CD4-positive, alpha-beta T cell treated with Interleukin-12 subunit alpha and Interleukin-12 subunit beta, for 1 hour (primary cell): ENCODE results near the gene ARL6IP1.
A peak's percentile ranks its signal among the peaks of the same experiment; 100 is the strongest.

ENCODE experiments used
- DNase-seq: peaks from one replicate; pipeline ENCODE4 v3.0.0-alpha.2; 2020

Gene ARL6IP1

DNA sequence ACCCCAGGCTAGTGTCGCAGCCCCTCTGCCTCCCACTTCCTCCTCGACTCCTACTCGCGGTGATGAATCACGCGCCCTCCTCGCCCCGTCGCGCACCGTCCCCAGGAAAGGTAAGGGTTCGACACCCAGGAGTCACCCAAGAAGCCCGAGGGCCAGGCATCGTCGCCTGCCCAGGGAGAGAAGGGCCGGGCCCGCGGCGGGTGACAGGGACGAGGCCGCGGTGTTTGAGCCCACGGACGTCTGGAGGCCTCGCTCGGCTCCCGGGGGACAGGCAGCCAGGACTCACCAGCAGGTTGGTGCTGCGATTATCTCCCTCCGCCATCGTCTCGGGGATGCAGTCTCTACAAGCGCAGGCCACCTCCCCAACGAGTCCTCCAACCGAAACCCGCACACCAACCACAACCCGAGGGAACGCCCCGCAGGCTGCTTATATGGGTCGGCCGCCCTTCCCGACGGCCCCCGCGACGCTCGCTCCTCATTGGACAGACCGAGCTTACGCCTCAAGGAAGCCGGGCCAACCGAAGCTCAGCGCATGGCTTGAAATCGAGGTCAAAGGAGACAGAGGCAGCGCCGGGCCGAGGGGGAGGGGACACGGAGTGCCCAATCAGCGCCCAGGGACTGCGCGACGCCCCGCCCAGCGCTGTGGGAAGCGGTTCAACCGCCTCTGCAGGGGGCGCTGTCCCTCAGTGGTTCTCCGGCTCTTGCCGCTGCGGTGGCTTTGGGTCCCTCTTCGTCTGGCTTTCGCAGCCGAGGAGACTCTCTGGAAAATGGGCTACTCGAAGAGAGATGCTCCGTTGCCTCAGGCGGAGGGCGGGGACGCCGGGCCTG, at the start of gene ARL6IP1:
TSS of gene ARL6IP1 (minus strand) at position 405 of the 828 bp plus-strand sequence. CDS start at position 322, 83 bp downstream.
- peak; percentile 99 for DNase-seq

DNA sequence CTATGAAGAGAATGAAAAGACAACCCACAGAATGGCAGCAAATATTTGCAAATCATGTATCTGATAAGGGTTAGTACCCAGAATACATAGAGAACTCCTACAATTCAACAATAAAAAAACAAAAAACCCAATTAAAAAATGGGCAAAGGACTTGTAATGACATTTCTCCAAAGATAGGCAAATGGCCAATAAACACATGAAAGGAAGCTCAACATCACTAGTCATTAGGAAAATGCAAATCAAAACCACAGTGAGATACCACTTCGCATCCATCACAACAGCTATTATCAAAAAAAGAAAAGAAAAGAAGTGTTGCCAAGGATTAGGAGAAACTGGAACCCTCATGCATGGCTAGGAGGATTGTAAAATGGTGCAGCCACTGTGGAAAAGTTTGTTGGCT, 45.1 kb upstream of the ARL6IP1 start:
- DNase-seq = no peak

DNA sequence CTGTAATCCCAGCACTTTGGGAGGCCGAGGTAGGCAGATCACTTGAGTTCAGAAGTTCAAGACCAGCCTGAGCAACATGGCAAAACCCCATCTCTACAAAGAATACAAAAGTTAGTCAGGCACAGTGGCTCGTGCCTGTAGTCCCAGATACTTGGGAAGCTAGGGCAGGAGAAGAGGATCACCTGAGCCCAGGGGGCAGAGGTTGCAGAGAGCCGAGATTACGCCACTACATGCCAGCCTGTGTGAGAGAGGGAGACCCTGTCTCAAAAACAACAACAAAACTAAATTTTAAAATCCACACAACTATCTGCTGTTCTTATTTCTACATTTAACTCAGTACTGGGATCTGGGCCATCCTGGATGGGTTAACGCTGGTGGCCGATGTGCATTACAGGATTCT, 41.2 kb upstream of the ARL6IP1 start:
- DNase-seq = no peak

DNA sequence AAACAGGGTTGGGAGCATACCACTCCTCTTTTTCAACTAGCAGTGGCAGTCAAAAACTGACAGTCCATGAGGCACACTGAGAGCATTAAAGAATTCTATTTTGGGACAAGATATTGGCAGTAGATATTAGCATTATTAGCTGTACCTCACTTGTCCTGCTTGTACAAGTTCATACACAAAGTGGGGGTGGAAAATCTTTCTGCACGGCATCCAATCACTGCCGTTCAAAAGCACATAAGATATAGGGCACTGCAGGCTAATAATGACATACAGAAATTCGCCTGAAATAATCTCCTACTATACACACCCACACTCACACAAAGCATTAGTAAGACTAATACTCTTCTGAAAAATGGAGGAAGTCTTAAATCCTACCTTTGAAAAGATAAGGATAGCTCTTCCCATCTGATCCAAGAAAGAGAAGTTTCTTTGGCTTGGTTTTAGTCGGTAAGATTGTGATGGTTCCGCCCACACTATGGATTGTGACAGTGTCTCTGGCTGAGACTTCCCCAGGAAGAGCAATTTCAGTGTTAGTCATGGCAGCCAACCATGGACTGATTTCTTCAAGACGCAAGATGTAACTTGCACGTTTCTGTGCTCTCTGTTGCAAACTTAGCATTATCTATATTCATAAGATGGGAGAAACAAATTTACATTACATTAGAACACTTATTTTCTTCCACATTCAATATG, 40.6 kb upstream of the ARL6IP1 start:
- no peak for DNase-seq

DNA sequence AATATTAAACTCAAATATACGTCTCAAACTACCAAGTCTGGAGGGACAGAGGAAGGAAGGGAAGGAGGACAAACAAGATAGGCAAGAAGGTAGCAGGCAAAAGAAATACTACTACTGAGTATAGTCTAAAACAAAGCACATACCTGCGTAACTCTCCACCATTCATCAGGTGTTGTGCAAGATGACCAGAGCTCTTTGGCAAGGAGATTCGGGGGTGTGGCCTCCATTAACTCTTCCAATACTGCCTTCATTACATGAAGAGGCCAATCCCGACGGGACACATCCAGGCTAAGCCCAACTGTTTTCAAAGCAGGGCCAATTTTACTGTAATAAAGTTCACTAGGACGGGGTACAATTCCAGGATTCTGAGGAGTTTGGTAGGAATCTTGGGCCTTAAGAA, 38.2 kb upstream of the ARL6IP1 start:
- no peak for DNase-seq

DNA sequence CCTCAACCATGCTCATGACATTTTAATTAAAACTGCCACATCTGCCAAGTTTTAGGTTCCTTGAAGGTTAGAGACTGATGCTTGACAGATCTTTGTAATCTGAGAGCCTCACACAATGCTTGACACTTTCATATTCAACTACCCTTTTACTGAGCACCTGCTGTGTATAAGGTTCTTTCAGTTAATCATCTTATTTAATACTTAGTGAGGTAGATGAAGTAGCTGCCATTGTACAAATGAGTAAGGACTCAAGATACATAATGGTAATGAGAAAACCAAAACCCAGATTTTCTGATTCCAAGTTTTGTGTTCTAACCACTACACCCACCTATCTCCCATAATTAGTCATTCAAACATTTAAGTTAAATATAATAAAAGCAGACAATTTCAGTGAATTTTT, 35.4 kb upstream of the ARL6IP1 start:
- no peak for DNase-seq

DNA sequence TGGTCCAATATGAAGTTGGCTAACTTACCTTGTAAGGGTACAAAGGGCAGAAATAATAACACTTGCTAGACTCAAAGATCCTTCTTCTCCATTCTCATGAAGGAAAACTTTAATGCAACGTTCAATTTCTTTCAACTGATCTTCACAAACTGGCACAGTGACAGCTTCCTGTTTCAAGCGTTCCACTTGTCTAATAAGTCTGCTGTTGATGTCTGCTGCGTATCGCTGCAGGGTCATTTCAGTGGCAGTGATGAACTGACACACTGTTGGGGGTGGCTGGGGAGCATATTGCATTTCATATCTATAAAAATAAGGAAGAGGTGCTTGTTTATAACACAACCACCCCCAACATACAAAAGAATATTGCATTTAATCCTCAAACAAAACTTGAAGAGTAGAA, 33.5 kb upstream of the ARL6IP1 start:
- no peak for DNase-seq

DNA sequence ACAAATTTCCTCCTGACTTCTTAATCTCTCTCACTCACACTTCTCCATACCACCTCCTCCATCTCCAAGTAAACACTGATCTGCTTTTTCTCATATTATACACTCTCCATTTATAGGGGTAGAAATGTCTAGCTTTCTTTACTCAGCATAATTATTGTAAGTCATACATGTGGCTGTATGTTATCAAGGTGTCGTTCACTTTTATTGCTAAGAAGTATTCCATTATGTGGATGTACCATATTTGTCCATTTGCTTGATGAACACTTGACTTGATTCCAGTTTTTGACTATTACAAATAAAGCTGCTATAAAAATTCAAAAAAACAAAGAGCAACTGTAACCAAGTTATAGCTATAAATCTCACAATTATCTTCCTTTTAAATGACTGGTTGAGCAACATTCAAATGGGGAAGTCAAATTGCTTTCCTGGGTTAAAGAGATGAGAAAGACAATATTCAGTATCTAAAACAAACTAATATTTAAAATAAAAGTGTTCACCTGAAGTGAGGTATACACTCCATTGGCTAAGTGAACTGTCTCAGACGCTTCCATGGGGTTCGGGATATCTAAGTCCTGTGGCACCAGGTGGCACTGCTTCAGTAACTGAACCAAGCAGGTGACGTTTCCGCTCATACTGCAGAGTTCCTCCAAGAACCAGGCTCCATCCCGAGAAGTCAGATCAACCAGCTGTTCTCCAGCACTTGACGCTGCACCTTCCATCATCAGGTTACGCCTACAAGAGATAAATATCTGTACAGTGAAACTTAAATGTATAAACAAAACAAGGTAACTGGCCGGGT, 32.6 kb upstream of the ARL6IP1 start:
- no peak for DNase-seq

DNA sequence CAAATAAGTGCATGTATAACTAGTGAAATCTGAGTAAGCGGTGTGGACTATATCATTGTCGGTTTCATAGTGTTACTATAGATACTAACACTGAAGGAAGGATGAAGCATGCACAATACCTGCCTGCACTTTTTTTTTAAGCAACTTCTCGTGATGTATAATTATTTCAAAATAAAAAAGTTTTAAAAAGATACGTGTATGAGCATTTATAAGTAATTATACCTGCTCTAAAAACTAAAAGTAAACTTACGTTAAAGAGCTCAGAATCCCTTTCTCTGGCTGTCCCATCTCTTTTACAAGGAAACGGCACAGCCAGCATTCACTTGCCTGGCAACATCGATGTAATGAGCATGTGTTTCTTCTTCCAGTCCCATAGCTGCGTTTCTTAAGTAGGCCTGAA, 31.3 kb upstream of the ARL6IP1 start:
- DNase-seq = no peak

DNA sequence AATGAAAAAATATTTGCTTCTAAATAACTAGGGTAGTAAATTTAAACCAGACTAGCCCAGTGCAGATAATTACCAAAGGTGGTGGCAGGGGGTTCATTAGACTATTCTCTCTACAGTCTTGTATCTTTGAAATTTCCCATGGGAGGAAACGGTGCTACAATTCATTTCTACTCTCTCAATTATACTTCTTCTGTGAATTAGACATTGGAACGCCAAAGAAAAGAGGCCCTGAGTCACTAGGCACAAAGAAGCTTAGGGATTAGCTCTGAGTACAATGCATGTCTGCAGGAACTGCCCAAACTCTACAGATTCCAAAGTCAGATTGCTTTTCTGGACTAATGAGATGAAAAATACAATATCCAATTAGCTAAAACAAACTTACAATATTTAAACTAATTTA, 30.7 kb upstream of the ARL6IP1 start:
- DNase-seq = no peak

DNA sequence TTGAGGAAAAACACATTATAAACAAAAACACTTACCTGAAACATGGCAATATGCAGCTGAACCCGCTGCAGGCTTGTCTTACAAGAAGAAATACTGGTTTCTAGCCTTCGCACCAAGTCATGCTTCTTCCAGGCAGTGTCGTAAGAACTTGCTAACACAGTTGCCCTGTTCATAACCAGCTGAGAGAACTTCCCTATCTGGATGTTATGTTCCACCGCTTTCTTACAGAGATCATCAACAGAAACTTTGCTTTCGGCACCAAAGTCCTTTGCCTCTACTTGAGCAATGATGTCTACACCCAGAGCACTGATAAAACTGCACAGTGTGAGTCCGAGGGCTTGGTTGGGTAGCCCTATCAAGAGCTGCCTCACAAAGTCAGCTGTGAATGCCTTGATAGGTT, 27.9 kb upstream of the ARL6IP1 start:
- DNase-seq = no peak

DNA sequence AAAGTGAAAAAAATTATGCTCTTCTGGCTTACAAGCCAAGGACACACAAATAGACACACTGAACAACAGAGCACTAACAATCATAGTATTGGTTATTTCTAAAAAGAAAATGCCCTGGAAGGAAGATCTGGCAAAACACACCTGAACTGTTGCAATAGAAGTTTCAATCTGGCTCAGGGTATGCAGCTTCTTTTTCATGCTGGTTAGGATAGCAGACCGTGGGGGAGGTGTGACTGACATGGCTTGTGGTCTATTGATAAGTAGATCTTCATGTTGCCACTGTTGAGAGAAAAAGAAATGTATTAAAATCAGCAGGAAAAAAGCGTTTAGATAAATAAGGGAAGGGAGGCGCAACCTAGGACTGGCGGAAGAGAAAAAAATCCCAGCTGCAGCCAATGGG, 26.5 kb upstream of the ARL6IP1 start:
- no peak for DNase-seq

DNA sequence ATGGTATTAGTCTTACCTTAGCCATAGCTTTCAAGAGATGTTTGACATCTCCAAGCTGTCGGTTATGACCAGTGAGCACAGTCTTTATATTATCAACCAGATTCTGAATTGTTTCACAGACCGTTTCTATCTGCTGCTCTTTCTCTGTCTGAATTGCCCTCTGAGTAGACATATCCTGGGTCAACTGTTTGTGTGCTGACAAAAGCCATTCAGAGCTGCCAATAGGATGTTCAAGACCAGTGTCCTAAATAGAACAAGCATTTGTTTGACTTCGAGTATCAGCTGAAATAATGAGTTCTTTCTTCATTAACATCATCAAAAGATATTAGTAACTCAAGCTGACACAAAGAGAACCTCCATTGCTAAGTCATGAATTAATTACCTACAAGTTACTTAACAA, 14.9 kb upstream of the ARL6IP1 start:
- no peak for DNase-seq

DNA sequence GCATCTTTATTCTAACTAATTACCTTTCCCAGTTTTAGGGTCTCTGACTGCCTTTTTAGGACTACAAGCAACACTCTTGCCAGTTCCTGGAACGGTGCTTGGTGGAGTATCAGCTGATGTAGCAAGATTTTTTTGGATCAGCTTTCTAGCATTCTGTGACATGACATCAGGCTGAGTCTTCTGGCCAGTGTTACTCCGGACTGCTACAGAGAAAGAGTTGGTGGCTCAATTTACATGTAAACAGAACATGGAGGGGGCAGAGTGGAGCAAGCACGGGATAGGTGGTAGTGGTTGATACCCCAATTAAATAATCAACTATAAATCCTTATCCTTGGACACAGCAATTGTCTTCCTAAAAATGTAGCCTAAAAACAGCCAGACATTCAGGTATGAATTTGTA, 10.6 kb upstream of the ARL6IP1 start:
- no peak for DNase-seq

DNA sequence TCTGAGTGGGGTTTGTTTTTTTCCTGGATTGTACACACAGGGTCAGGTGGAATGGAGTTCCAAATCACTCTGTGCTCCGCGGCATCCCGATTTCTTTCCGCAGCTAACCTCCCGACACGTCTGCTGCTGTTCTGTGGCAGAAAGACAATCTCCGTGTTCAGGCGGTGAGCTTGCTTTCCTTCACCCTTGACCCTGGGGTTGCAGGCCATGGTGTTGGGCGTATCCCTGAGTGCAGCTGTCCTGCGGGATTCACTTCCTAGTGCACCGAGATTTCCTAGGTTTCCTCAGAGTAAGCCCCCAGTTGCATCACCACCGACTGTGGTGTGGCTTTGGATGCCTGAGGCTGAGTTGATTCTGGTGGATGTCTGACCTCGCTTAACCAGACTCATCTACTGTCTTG, 7.8 kb upstream of the ARL6IP1 start:
- DNase-seq = no peak

DNA sequence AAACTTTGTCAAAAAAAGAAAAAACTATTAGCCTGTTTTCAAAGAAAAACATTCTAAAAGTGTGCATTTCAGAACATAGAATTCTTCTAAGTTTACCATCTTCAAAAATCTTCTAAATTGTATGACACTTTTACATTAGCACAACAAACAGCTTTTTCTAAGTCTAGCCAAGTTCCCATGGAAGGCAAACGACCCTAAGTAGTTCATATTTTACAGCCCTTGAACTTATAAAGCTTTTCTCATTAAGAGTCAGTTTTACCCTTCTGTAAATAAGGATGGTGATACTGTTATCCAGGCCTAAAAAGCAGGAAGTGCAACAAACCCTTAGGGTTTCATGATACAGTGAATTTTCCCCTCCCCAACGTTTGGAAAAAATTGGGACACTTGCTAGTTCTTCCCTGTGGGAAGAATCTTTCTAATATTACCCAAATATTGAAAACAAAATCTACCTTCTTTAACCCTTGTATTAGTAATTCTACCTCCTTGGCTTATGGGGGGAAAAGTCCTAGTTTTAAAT, 4.0 kb upstream of the ARL6IP1 start:
- no peak for DNase-seq

DNA sequence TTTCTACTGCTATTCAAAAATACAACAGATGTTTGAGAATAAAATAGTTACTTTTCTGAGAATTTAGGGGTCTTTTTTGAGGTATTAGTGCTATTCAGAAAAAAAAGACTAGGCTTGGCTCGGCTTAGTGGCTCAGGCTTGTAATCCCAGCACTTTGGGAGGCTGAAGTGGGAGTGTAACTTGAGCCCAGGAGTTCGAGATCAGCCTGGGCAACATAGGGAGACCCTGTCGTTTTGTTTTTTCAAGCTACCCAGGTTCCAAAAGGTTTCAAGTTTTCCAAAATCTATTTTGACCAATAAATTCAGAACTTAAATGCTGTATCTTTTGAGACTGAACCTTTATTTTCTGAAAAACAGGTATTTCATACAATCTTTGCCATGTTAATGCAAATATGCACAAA, 3.2 kb upstream of the ARL6IP1 start:
- DNase-seq = no peak

DNA sequence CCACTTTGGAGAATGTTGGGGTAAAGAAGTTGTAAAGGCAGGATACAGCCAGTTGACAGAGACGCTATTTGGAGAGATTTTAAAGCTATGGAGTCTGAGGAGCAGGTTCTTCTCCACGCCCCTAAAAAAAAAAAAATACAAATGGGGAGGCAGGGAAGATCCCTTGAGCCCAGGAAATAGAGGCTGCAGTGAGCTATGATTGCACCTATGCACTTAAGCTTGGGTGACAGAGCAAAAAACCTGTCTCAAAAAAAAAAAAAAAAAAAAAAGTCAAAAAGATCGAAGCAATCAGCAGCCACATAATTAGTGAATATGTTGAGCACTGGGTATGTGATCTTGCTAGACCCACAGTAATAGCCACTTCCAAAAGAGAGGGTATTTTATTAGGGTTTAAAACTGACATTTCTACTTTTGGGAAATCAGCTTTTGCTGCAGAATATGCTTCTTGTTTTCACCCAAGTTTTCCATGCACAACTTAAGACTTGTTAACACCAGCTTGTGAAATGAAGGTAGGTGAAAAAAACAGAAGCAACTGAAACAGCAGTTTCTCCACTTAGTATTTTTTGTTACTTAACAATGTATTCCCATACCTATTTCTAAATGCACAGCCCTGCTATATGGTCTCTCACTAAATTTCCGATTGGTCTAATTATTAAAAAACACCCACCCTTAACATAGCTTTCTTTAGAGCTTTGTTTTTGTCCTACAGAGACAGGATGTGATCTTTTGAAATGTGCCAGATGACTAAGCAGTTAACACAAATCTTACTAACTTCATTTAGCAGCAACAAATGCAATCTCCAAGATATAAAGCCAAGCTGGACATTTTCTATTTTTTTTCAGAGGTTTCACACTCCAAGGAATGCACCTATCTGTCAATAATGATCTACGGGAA, 2.5 kb upstream of the ARL6IP1 start:
- no peak for DNase-seq

DNA sequence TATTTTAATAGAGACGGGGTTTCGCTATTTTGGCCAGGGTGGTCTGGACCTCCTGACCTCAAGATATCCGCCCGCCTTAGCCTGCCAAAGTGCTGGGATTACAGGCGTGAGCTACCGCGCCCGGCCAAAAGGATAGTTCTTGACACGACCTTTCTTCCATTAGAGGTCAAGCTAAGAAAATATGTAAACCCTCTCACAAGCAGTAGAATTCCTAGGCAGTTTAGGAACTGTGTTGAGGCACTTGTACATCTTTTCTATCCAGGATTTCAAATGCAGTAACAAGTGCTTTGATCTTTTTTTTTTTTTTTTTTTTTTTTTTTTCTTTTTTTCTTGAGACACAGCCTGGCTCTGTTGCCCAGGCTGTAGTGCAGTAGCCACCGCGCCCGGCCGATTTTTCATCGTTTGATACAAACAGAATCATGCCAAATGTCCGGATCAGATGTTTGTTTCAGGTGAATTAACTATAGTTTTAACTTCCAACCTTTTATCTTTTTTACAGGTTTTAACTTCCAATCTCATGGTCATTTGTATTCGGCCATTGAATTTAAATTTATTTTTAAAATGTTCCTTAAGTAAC, 1.5 kb upstream of the ARL6IP1 start:
- DNase-seq = no peak

DNA sequence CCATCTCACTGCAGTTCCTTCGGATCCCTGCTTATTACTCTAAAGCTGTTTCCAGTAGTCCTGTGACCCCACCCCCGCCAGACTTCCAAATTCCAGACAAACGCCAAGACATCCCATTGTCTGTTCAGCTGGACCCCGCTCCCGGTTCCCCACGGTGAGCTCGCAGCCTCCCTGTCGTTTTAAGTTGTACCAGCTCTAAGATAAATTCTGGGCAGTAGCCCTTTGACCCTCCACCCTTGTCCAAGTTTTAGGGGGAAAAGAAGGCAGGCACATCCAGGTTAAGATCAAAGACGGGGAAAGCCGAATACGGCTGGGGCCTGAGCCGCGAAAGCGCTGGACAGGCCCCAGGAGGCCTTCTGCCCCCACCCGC, 589 bp downstream of the ARL6IP1 start:
- DNase-seq = no peak

DNA sequence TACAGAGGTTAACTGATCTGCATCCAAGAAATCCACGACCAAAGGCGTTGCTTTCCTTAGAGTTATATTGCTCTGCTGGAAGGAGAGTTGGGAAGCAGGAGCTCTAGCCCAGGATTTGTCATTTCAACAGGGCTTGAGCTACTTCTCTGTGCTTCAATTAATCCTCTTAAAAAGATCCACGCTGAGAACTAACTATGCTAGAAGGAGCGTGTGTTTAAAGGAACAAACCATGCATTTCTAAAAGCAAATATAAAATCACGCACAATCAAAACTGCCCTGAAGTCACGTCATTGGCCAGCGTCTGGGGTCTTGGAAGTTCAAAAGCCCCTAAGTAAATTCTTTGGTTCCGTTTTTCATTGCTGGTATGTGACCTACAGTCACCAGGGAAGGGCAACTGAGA, 1.1 kb downstream of the ARL6IP1 start:
- DNase-seq = no peak

DNA sequence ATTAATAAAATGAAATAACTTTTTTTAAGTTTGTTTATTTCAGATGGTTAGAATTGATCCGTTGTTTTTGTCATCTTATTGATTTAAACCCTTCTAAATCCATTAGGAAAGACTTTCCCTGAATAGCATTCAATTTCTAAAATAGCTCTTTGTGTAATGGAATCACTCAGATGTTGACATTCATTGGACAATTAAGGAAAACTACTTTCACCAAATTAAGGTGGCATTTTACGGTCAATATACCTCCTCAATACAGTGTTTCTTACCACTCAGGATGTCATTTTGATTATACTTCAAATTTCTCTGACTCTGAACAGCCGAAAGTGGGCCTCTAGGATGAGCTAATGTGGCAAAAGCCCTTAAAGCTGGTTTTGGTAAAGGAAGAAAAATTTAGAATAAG, 1.8 kb downstream of the ARL6IP1 start:
- no peak for DNase-seq
